GM18867 (cell line): ENCODE results near the gene FAM219A.

Source experiments
- ATAC-seq: cut with Tn5 transposase; IDR thresholded peaks from one replicate; pipeline ENCODE4 v1.9.1; 2021; ENCODE audit warnings: mild to moderate bottlenecking, moderate library complexity; ENCODE audit not compliant: unreplicated experiment

FAM219A gene

DNA sequence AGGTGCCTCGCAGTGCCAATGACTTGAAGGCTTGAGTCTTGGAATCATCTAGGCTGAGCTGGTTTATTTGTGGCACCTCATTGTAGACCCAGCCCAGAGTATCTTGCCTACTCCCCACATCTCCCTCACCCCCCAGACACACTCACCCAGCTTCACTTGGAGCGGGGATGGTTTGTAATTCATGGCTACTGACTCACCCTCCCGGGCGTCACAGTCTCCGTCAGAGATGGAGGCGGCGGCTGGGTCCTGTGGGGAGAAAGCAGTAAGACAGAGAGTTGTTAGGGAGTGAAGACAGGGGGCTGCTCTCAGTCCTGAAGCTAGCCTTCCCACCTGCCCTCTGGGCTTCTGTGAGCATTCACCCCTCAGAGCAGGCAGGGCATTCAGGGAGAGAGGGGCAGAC lies 52.7 kb downstream of the FAM219A start:
- no peak for ATAC-seq

DNA sequence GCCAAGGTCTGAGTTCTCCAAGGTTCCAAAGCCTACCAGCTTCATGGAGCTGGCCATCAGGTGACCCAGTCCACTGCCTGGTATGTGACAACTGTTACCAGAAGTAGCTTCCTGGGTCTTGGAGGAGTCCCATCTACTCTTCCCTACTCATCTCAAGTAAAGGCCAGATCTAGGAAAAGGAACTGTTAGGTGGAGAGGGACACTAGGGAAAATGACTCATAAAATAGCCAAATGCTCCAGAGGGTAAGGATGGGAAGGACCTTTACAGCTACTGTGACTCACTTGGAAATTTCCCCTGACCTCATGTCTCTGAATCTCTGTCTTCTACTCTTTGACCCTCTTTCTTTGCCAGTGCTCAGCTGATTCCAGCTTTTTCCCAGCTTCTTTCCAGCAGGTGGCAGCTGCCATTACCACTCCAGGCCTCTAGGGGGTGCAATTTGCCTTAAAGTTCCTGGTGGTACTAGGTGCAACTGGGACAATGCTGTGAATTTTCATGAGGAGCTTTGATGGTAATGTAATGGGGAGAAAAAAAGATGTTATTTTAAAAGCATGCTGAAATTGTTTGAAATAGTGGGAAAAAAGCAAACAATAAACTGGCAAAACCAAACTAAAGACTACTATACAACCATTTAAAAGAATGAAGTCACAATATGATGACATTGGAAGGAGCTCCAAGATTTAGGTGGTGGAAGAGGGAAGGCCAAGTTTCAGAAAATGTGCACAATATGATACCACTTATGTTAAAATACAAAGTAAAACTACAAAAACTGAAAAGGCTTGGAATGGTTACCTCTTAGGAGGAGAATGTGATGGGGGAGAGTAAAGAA lies 54.6 kb downstream of the FAM219A start:
- no peak for ATAC-seq

DNA sequence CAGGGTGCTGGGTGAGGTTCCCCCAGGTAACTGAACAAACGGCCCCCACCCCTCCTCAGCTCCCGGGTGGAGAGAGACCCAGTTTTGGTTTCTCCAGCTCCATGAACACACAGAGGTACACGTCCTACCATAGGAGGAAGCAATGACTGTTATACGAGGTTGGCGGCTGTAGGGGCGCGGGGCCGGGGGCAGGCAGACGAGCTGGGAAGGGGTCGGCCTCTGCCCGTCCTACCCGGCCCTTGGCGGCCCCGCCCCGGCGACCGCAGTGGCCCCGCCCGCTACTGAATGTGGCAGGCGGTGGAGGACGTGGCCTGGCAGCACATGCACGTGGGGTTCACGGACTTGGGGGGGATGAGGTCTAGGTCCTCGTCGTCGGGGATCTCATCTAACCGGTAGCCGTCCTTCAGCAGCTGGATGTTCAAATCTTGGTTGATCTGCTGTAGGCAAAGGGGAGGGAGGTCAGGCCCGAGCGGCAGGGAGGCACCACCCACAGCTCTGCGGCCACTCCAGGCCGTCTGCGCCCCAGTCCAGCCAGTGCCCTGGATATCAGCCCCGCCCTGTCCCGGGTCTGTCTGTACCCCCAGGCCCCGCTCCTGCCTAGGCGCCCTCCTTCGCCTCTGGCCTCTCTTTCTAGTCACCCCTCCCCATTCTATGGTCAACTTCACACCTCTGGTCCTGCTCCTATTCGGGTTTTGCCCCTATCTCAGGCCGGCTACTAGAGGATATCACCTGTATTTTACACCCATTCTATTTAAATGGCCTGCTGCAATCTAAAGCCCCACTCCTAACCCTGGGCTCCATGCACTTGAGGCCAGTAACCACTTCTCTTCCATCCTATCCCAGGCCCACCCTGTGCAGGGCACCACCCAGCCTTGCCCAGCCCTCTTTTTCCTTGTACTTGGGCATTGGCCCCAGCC lies 57.4 kb downstream of the FAM219A start:
- ATAC-seq, result no peak

DNA sequence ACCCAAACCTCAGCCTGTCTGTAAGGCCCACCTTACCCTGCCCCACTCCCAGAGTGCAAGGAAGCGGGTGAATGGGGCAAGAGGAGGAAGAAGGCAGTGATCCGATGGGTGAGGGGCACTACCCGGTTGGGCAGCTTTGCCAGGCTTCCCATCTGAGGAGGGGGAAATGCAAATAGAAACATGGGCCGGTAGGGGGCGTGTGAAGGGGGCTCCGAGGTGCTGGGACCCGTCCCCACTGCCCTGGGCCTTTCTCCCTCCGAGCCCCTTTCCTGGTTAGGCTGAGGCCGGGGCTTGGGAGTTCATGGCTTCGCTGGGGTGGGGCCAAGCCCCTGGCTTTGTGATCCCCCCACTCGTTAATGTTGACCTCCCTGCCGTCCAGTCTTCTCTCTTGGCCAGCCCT lies 58.1 kb downstream of the FAM219A start:
- ATAC-seq, result no peak

DNA sequence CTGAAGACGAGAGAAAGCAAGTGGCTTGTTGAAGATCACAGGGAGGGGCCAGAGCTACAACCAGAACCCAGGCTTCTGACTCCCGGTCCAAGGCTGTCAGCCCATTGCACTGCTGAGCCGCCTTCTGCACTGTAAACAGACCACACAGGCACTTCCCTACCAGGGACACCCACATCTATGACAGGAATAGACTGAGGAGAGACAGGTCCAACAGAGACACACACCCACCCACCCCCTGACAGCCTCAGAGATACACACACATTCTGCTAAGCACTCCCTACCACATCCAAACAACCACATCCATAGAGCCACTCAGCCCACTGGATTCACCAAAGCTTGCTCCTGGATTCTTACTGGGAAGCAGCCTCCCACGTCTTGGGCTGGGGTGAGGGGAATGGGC lies 58.6 kb downstream of the FAM219A start:
- no peak for ATAC-seq

DNA sequence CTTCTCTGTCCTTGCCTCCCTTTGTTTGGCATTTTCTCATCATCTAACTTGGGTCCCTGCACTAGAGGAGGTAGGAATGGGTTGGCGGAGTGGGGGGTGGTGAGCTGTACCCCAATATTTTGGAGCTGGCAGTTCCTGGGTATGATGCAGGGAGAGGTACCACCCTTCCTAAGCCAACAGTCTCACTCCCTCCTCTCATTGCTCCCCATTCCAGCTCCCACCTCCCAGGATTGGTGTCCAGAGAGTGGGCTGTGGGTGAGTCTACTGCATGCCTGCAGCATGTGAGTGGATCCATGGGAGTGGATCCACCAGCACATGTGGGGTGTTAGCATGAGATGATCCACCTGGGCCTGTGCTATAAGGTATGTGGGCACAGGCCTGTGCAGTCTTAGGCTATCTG lies 59.5 kb downstream of the FAM219A start:
- no peak for ATAC-seq

DNA sequence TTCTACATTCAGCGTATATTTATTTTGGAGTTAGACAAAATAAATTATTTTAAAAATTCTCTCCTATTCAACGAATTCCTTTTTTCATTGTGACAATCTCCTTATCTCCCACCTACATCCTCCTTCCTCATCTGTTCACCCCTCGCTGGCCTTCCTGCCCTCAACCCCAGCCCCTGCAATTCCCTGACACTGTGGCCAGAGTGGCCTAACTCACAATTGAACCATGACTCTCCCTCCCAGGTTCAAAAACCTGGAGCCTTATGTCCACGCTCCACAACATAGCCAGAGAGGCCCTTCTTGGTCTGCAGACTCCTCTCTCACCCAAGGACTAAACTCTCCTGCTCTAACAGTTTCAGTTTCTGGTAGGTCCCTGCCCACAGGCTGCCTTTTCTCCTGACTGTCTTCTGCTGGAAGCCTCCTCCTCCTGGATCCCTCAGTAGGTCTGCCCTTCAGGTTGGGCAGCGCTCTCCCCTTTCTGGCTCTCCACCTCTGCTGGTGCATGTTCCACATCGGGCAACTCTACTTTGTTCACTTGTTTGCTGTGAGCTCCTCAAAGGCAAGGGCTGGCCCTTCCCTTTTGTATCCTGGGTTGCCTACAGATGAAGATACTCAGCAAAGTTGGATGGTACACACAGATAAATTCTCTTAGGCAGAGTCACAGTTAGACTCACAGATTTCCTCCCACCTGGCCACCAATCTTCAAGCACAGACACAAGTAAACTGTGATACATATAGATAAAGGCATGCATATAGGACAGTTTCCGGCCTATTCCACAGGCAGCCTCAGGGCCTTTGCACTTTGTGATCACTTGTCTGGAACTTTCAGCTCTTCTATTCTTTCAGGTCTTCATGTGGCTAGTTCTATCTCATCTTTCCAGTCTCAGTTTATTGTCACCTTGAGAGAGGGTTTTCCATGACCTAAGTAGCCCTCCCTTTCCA lies 61.8 kb downstream of the FAM219A start:
- no peak for ATAC-seq

DNA sequence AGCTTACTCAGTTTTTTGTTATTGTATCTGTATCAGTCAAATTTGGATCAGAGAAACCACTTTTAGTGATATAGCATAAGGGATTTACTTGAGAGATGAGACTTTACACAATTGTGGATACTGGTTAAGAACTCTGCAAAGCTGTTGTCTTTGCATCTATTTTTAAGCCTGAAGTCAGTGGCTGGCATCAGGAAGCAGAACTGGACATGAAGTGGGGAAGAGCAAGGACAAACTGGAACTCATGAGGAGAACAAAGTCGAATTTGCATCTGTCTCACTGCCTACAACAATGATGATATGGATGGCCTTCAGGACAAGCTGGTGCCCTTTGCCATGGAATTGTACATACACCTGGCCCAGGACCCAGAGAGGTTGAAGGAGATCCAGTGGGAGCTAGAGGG lies 65.9 kb downstream of the FAM219A start:
- ATAC-seq, result no peak

DNA sequence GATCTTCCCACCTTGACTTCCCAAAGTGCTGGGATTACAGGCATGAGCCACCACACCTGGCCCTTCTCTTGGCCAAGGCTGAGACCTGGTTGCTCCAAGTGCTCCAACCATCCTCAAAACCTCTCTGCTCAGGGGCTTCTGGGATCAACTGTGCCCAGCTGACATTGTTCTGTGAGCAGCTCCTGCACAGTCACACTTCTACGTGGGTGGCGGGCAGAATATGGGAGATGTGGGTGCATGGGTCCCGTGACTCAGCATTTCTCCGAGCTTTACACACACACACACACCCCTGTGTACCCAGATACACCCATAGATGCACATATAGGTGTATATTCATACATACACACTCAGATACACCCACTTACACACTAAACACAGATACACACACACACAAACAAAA lies 71.1 kb downstream of the FAM219A start:
- no peak for ATAC-seq

DNA sequence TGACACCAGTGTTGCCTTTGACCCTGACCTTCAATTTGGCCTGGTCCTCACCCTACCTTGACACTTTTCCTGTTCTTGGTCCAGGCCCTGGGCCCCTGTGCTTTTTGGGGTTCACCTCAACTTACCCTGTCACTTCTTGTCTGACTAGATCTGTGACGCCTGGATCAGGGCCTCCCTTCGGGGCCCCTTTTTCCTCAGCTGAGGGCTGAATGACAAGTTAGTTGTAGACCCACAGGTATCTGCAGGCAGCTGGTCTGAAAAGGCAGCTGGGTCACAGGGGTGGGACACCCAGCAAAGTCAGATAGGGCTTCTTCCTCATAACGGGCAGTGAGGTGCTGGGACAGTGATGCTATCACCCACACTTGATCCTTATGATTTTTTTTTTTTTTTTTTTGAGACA lies 71.7 kb downstream of the FAM219A start:
- ATAC-seq, result no peak

DNA sequence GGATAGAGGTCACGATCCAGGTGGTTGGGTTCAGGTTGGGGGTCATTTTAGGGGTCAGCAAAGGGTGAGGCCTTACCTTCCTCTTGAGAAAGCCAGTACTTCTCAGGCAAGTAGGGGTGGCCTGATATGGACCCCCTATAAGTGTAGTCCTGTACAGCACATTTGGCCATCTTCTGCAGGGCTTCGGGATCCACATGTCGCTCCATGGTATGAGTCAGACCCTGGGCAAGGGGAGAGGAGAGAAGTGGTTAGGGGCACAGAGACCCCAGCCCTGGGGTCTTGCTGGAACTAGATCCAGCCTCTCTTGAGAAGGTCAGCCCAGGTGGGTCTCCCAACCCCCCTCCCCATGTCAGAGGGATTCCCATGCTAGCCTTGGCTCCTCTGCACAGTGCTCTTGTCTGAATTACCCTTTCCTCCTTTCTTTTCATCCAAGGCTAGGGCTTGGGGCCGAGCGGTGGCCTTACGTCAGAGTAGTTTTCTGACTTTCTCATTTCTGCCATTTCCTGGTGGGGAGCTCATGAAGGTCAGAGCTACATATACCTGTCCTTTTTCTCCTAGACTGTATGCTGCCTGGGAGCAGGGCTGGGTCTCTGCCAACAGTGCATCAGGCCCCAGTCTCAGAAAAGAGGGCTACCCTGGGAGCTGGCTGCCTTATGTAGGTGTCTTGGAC lies 72.7 kb downstream of the FAM219A start:
- ATAC-seq, result no peak

DNA sequence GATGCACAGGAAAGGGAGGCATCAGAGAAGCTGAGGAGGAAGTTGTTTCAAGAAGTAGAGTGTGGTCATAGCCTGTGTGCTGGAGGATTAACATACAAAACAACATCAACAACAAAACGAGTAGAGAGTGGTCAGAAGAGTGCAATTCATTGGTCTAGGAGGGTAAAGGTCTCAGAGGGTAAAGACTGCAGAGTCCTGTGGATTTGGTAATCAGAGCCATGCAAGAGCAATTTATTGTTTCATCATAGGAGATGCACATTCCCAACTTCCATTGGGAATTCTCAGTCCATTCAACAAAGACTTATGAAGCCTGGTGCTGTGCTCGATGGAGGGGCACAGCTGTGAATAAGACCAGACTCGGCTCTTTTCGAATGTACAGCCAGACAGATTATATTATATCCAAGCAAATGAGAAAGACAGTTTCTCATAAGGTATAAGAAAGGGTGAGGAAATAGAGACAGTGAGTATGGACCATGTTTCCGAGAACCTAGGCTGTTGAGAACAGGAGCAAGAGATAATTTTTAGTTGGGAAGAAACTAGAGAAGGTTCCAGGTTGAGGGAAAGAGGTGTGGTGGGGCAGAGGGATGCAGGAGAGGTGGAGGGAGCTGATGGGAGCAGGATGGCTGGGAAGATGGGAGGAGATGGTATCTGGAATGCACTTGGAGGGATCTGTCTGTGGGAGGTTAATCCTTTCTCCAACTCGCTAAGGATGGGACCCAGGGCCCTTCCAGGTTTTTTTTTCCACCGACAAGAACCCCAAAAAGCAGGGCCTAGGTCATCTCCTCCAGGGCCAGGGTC lies 73.8 kb downstream of the FAM219A start:
- no peak for ATAC-seq

DNA sequence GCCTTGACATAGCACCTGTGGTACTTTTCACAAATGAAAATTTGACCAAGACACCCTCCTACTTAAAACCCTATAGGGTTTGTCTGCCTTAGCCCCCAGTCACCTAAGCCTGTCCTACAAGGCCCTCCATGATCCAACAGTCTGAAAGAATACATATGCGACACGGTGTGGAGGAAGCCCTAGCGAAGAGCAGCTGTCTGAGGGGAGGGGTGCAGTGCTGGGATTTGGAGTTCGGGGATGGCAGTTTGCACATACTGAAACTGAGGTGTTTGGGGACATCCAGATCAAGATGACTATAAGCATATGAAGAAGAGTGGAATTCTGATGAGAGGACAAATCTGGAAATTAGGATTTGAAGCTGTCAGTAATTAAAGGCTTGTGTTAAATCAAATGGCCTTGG lies 74.5 kb downstream of the FAM219A start:
- no peak for ATAC-seq

DNA sequence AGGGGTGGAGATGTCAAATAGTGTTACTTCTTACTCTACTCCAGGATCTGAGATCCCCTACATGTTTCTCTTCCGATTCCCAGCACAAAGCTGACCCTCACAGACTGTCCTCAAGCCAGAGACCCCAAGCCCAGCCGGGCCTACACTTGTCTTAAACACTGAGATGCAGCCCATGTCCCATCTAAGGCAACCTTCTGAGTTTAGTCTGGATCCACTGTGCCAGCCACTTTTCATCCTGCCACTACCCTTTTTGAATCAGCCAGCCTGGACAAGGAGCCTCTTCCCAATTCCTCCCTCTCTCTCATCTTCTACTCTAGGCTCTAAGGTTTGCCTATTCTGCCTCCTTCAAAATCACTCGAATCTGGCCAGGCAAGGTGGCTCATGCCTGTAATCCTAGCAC lies 75.5 kb downstream of the FAM219A start:
- no peak for ATAC-seq

DNA sequence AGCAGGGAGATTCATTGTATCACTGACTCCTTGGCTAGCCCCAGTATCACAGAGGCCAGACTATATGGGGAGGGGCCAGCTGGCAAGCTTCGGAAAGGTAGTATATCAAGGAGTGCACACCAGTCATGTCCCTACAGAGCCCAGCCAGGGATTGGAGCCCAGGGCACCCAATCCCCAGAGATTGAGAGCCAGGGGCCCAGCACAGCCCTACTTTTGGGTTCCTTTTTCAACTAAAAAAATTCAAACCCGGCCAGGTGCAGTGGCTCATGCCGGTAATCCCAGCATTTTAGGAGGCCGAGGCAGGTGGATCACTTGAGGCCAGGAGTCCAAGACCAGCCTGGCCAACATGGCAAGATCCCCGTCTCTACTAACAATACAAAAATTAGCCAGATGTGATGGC lies 76.3 kb downstream of the FAM219A start:
- ATAC-seq, result no peak

DNA sequence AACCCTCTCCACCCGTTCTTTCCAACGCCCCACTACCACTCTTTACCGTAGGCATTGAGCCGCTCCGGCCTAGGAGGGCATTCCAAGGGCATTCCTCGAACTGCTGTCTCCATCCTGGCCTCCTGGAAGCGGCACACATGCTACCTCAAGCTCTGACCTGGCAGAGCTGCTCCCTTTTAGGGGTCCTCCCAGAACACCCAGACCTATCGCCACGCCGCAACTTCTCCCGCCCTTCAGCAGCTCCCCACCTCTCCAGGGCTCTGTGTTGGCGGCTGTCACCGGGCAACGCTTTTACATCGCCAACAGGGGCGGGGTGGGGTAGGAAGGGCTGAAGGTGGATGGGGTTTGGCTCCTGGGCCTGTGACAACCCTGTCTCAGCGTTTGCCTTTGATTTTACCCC lies 77.0 kb downstream of the FAM219A start:
- no peak for ATAC-seq

DNA sequence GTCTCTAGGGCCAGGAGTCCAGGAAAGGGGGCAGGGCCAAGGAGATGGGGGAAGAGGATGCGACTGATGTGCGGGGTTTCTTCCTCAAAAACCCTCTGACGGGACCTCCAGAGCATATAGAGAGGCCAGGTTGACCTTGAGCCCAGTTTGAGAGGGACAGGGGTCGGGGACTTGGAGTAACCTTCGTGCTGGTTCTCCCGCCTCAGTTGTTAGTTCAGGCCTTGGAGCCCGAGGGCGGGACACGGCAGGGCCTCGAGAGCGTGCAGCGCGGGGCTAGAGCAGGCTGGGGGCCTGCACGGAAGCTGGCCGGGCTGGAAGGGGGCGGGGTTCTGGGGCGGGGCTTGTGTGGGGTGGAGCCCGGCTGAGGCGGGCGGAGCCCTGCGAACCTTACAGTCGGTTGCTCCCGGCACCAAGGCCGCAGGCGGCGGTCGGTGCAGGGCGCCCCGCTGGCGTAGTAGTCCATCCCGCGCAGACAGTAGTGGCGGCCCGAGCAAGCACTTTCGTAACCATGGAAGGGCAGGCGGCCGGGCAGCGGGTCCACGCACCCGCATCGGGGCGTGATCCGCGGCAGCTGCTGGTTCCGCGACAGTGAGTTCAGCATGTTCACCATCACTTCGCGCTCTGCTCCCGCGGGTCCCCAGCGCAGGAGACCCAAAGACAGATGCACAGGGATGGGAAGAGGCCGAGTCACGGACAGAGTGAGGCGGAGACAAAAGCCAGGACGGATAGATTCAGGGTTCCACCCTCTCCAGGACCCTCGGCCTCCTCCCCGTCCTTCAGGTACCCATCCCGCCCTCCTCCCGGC lies 77.7 kb downstream of the FAM219A start:
- ATAC-seq, result peak; percentile 31

DNA sequence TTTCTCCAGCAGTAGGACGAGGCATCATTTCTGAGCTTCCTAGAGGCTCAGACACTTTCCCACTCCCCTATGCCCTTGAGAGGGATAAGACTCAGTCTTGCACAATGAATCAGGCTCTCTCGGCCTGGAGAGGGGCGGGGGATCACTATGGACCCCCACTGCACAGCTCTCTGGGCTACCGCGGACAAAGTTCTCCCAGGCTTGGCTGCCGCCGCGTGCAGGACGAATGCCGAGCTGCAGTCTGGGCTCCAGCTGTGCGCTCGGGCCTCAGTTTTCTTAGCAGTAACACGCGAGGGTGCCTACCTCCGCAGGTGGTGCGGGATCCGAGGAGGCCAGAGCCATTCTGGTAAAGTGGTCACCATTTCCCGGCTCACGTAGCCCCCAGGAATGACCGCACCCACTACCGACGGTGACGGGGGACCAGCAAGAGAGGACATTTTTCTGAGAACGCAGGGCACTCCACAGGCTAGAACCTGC lies 78.3 kb downstream of the FAM219A start:
- ATAC-seq, result no peak
